ENCODE results near the gene CENATAC. TPM values are rescaled to one million over a fixed set of nuclear protein-coding genes. Genes with fewer than 3 reads are reported as not detected.
"Not testable (repeated sequence)": the region's sequence is repeated elsewhere in the genome, so short reads cannot be mapped to it uniquely, and the experiment has no call there.

The CENATAC gene, protein sequence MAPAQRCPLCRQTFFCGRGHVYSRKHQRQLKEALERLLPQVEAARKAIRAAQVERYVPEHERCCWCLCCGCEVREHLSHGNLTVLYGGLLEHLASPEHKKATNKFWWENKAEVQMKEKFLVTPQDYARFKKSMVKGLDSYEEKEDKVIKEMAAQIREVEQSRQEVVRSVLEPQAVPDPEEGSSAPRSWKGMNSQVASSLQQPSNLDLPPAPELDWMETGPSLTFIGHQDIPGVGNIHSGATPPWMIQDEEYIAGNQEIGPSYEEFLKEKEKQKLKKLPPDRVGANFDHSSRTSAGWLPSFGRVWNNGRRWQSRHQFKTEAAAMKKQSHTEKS
- 33.6 and 36.4 TPM in 2 replicates for total RNA-seq (ENCODE audit: low replicate concordance)
- long read RNA-seq, partial matches to known transcripts: 3 of 13 reads
- long read RNA-seq, other reads (novel, unspliced or antisense): 6 of 13 reads

DNA sequence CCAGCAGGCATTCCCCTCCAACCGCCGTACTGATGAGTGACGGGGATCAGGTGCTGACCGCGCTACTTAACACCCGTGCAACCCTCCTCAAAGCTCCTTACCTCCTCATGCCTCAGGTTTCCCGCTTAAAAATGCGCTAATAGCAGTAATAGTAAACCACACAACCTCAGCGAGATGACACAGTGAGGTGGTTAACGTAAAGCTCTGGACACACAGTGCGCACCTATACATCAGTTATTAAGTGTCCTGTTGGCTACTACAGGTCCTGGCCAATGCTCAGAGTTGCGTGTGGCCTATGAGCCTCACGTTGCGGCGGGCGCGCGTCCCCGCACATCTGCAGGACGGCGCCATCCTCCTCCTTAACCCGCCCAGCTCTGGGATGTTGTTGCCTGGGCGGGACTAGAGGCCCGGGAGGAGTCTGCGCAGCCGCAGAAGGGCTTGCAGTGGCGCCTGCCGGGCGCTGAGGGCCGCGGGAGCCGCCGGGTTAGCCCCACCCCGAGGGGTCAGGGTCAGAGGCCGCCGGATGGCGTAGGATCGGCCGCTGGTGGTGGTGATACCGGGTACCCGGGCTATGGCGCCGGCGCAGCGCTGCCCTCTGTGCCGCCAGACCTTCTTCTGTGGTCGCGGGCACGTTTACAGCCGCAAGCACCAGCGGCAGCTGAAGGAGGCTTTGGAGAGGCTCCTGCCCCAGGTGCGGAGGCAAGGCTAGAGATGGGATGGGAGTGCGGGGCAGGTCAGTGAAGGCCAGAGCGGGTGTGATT is at the start of gene CENATAC:
Gene CENATAC (plus strand): TSS at position 512 of the 761 bp plus-strand sequence. CDS start 60 bp downstream, at position 572.
- Mint-ChIP-seq H3K36me3 (peaks cover 8% of the 10 kb centered on the region), H3K9me3 (no peaks in the 10 kb centered on the region), H3K27ac (peak within 1 kb of the TSS; percentile 89), H3K27me3 (no peaks in the 10 kb centered on the region), H3K4me3 (peak within 1 kb of the TSS; percentile 93), H3K4me1 (ENCODE audit: unreplicated experiment) (peaks cover 23% of the 10 kb centered on the region)
- TF ChIP-seq, protein P1, sequence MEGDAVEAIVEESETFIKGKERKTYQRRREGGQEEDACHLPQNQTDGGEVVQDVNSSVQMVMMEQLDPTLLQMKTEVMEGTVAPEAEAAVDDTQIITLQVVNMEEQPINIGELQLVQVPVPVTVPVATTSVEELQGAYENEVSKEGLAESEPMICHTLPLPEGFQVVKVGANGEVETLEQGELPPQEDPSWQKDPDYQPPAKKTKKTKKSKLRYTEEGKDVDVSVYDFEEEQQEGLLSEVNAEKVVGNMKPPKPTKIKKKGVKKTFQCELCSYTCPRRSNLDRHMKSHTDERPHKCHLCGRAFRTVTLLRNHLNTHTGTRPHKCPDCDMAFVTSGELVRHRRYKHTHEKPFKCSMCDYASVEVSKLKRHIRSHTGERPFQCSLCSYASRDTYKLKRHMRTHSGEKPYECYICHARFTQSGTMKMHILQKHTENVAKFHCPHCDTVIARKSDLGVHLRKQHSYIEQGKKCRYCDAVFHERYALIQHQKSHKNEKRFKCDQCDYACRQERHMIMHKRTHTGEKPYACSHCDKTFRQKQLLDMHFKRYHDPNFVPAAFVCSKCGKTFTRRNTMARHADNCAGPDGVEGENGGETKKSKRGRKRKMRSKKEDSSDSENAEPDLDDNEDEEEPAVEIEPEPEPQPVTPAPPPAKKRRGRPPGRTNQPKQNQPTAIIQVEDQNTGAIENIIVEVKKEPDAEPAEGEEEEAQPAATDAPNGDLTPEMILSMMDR (conservative IDR thresholded peaks at IDR 0.05): peak; percentile 25
- DNase-seq (ENCODE audit: extremely low spot score, unreplicated experiment): peak; percentile 94

DNA sequence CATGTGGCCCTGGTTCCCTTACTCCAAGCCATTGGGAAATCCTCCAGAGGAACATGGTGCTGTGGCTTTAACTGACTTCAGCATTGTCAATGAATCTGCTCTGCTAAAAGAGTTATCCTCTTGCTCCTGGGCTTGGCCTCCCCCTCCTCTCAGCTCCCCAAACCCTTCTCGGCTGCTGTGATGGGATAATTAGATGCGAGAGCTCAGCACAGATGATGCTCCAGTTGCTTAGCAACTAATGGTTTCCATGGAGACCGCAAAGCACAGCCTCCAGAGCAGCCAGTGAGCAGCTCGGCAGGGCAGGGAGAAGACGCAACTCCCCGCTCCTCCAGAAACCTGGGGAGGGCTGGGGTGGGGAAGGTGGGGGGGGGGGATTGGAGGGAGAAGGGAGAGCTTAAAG is 44.7 kb upstream of the CENATAC start:
- TF ChIP-seq, protein P1 (conservative IDR thresholded peaks at IDR 0.05): no peak
- DNase-seq (ENCODE audit: extremely low spot score, unreplicated experiment): no peak

DNA sequence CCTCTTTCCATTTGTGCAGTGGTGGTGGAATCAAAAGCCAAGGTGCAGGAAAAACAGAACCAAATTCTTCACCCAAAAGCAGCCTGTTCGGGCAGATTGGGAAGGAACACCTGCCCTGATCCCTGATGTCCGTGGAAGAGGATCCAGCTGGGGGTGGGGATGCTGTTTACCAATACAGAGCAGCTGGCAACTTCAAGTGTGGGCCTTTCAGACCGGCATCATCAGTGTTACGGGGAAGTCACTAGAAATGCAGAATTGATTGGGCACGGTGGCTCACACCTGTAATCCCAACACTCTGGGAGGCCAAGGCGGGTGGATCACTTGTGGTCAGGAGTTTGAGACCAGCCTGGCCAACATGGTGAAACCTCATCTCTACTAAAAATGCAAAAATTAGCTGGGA is 44.0 kb upstream of the CENATAC start:
- Mint-ChIP-seq H3K4me1 (ENCODE audit: unreplicated experiment) (peaks cover 12% of the 10 kb centered on the region), H3K27me3 (peaks cover 29% of the 10 kb centered on the region)
- H3K36me3 Mint-ChIP-seq; H3K4me3 Mint-ChIP-seq; H3K9me3 Mint-ChIP-seq; H3K27ac Mint-ChIP-seq; DNase-seq (ENCODE audit: extremely low spot score, unreplicated experiment): not testable (repeated sequence)

More for the DNA sequence above, 44.7 kb upstream of the CENATAC start:
- no peaks in the 10 kb centered on the region for H3K9me3 Mint-ChIP-seq
- H3K4me3 Mint-ChIP-seq: no peak overlapping the region
- peak overlapping the region; percentile 70 for H3K27ac Mint-ChIP-seq
- peaks cover 29% of the 10 kb centered on the region for H3K27me3 Mint-ChIP-seq
- H3K36me3 Mint-ChIP-seq: no peaks in the 10 kb centered on the region
- peaks cover 12% of the 10 kb centered on the region for H3K4me1 Mint-ChIP-seq (ENCODE audit: unreplicated experiment)

DNA sequence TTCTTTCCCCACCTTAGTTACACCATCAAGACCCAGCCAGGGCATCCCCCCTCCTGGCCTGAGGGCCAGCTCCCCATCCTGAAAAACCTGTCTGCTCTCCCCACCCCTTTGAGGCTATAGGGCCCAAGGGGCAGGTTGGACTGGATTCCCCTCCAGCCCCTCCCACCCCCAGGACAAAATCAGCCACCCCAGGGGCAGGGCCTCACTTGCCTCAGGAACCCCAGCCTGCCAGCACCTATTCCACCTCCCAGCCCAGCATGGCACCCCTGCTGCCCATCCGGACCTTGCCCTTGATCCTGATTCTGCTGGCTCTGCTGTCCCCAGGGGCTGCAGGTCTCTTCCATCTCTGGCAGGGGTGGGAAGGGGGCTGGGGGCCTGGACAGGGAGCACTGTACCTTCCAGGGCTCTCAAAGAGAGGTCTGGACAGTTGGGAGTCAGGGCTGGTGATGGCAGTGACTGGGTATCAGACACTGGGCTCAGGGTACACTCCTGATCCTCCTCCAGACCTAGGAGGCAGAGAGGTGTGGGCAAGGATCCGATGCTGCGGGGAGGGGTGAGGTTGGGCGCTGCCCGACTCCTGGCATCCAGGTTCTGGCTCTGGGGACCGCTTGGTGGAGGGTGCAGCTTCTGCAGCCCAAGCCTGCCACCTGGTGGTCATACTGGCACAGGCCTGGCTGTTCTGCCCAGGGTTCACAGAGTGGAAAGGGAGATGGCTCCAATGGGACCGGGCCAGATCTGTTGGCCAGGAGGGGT is 41.7 kb upstream of the CENATAC start, which contains the start of gene UPK2:
Gene UPK2 (plus strand): TSS at position 205 of the 753 bp plus-strand sequence. CDS start 53 bp downstream, at position 258.
- DNase-seq (ENCODE audit: extremely low spot score, unreplicated experiment): peak; percentile 91
- H3K27ac Mint-ChIP-seq: peak within 1 kb of the TSS; percentile 93
- H3K36me3 Mint-ChIP-seq: no peaks in the 10 kb centered on the region
- peaks cover 30% of the 10 kb centered on the region for H3K27me3 Mint-ChIP-seq
- H3K4me1 Mint-ChIP-seq (ENCODE audit: unreplicated experiment): peaks cover 12% of the 10 kb centered on the region
- no peaks in the 10 kb centered on the region for H3K9me3 Mint-ChIP-seq
- peak within 1 kb of the TSS; percentile 66 for H3K4me3 Mint-ChIP-seq
- TF ChIP-seq, protein P1 (conservative IDR thresholded peaks at IDR 0.05): peak; percentile 98

DNA sequence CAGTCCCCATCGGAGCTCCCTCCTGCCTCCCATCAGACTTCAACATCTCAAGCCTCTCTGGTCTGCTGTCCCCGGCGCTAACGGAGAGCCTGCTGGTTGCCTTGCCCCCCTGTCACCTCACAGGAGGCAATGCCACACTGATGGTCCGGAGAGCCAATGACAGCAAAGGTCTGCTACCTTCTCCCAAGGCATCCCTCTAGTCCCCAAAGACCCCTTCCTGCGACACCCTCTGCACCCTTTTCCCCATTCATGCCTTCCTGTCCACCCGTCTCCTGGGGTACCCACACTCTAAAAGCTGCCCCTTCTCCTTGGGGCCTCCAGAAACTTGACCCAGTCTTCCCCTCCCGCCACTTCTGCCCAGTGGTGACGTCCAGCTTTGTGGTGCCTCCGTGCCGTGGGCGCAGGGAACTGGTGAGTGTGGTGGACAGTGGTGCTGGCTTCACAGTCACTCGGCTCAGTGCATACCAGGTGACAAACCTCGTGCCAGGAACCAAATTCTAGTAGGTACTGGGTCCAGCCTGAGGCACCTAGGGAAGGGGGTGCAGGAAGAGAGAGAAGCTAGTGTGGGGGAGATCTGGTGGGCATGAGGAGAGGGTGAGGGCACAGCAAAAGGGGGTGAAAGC is 41.0 kb upstream of the CENATAC start:
- TF ChIP-seq, protein P1 (conservative IDR thresholded peaks at IDR 0.05): peak; percentile 1
- H3K36me3 Mint-ChIP-seq: no peaks in the 10 kb centered on the region
- no peaks in the 10 kb centered on the region for H3K9me3 Mint-ChIP-seq
- no peak for DNase-seq (ENCODE audit: extremely low spot score, unreplicated experiment)
- peak overlapping the region; percentile 66 for H3K4me3 Mint-ChIP-seq
- peaks cover 30% of the 10 kb centered on the region for H3K27me3 Mint-ChIP-seq
- peak overlapping the region; percentile 81 for H3K27ac Mint-ChIP-seq
- H3K4me1 Mint-ChIP-seq (ENCODE audit: unreplicated experiment): peaks cover 12% of the 10 kb centered on the region

Measured in type B pancreatic cell (in vitro differentiated cells).